Measurements from ENCODE around the gene SIRT2. TPM values are rescaled to one million over a fixed set of nuclear protein-coding genes. Genes with fewer than 3 reads are reported as not detected.

The SIRT2 gene
- total RNA-seq, 2 experiments from 2014 or later = 60.8 to 67.8 TPM

- peaks cover 40% of the 10 kb centered on the region for H3K36me3 ChIP-seq (ENCODE audit: insufficient read depth, low read length)
- peak in 1 of 14 experiments; percentile 2 for DNase-seq
Measured at GRCh38 chr19:38891771-38892170, 7.6 kb downstream of the SIRT2 start.

GRCh38 chr19:38890686-38891085 is 8.7 kb downstream of the SIRT2 start:
- CTCF ChIA-PET = interaction anchor here (0.7 kb wide), 1 partner anchor 12 kb away, joined by 3 read pairs; the partner anchor contains the start of gene RINL
- Mint-ChIP-seq H3K27me3 (no peaks in the 10 kb centered on the region), H3K4me1 (ENCODE audit: low read depth) (peaks cover 6% of the 10 kb centered on the region)

More at GRCh38 chr19:38891771-38892170, 7.6 kb downstream of the SIRT2 start:
- Mint-ChIP-seq H3K36me3 (ENCODE audit: low read depth) (peaks cover 29% of the 10 kb centered on the region), H3K27me3 (no peaks in the 10 kb centered on the region), H3K4me3 (no peak overlapping the region), H3K27ac (no peak overlapping the region), H3K9me3 (no peaks in the 10 kb centered on the region), H3K4me1 (ENCODE audit: low read depth) (peaks cover 6% of the 10 kb centered on the region)
- POLR2A ChIA-PET = no interaction called here
- CTCF ChIA-PET = no interaction called here
- peaks cover 16% of the 10 kb centered on the region for H3K4me1 ChIP-seq (ENCODE audit: insufficient read depth, low read length)
- no peak overlapping the region for H3K27ac ChIP-seq (ENCODE audit: low read depth in 1 of 2, low read length in 2 of 2)
- ATAC-seq (ENCODE audit: poor library complexity) = no peak
- H3K27me3 ChIP-seq (ENCODE audit: control insufficient read depth in 1 of 2, insufficient read depth in 2 of 2, low read length in 2 of 2) = no peaks in the 10 kb centered on the region
- no peak overlapping the region for H3K4me3 ChIP-seq (ENCODE audit: low read length)
- H3K9me3 ChIP-seq (ENCODE audit: control insufficient read depth in 1 of 2, insufficient read depth in 1 of 2, low read length in 2 of 2) = no peaks in the 10 kb centered on the region
- no peak for TF ChIP-seq CTCF (IDR thresholded peaks at IDR 0.05)
- intact Hi-C loops (cut with DNase I, micrococcal nuclease) = no loop called here

GRCh38 chr19:38889803-38890202 is 9.6 kb downstream of the SIRT2 start:
- no peaks in the 10 kb centered on the region for H3K9me3 Mint-ChIP-seq
- Histone ChIP-seq H3K36me3 (ENCODE audit: insufficient read depth, low read length) (peaks cover 42% of the 10 kb centered on the region), H3K27me3 (ENCODE audit: control insufficient read depth in 1 of 2, insufficient read depth in 2 of 2, low read length in 2 of 2) (no peaks in the 10 kb centered on the region), H3K9me3 (ENCODE audit: control insufficient read depth in 1 of 2, insufficient read depth in 1 of 2, low read length in 2 of 2) (no peaks in the 10 kb centered on the region), H3K27ac (ENCODE audit: low read depth in 1 of 2, low read length in 2 of 2) (no peak overlapping the region), H3K4me3 (ENCODE audit: low read length) (no peak overlapping the region), H3K4me1 (ENCODE audit: insufficient read depth, low read length) (peaks cover 8% of the 10 kb centered on the region)
- H3K4me3 Mint-ChIP-seq = no peak overlapping the region
- DNase-seq (no peak), ATAC-seq (ENCODE audit: poor library complexity) (no peak)
- no peak for TF ChIP-seq CTCF (IDR thresholded peaks at IDR 0.05)
- no peaks in the 10 kb centered on the region for H3K27me3 Mint-ChIP-seq
- POLR2A ChIA-PET = interaction anchor here (0.9 kb wide), 1 partner anchor 32 kb away, joined by 3 read pairs; no protein-coding TSS in a partner anchor
- peaks cover 6% of the 10 kb centered on the region for H3K4me1 Mint-ChIP-seq (ENCODE audit: low read depth)
- intact Hi-C loops (cut with DNase I, micrococcal nuclease) = loop anchor here (5.0 kb wide), 2 partner anchors 123 to 348 kb away; no protein-coding TSS in a partner anchor
- no peak overlapping the region for H3K27ac Mint-ChIP-seq
- peaks cover 29% of the 10 kb centered on the region for H3K36me3 Mint-ChIP-seq (ENCODE audit: low read depth)
- CTCF ChIA-PET = interaction anchor here (0.7 kb wide), 1 partner anchor 12 kb away, joined by 3 read pairs; the partner anchor contains the start of gene RINL

More at GRCh38 chr19:38890686-38891085, 8.7 kb downstream of the SIRT2 start:
- ATAC-seq (ENCODE audit: poor library complexity) (no peak), DNase-seq (no peak)
- peaks cover 12% of the 10 kb centered on the region for H3K4me1 ChIP-seq (ENCODE audit: insufficient read depth, low read length)
- no peak for TF ChIP-seq CTCF (IDR thresholded peaks at IDR 0.05)
- H3K4me3 ChIP-seq (ENCODE audit: low read length) = no peak overlapping the region
- no peak overlapping the region for H3K27ac Mint-ChIP-seq
- no peaks in the 10 kb centered on the region for H3K9me3 Mint-ChIP-seq
- intact Hi-C loops (cut with DNase I, micrococcal nuclease) = no loop called here
- H3K9me3 ChIP-seq (ENCODE audit: control insufficient read depth in 1 of 2, insufficient read depth in 1 of 2, low read length in 2 of 2) = no peaks in the 10 kb centered on the region
- H3K36me3 ChIP-seq (ENCODE audit: insufficient read depth, low read length) = peaks cover 40% of the 10 kb centered on the region
- H3K36me3 Mint-ChIP-seq (ENCODE audit: low read depth) = peaks cover 29% of the 10 kb centered on the region
- no peaks in the 10 kb centered on the region for H3K27me3 ChIP-seq (ENCODE audit: control insufficient read depth in 1 of 2, insufficient read depth in 2 of 2, low read length in 2 of 2)
- no peak overlapping the region for H3K4me3 Mint-ChIP-seq
- H3K27ac ChIP-seq (ENCODE audit: low read depth in 1 of 2, low read length in 2 of 2) = no peak overlapping the region
- POLR2A ChIA-PET = no interaction called here

Measured in CD4-positive, alpha-beta T cell (primary cell).